Suprapubic skin (tissue), 4 donors: ENCODE measurements around the gene SLC12A3. TPM values are rescaled to one million over a fixed set of nuclear protein-coding genes. Genes with fewer than 3 reads are reported as not detected.

ENCODE experiments used
- DNase-seq, 2 donors: peaks; one replicate each; pipeline ENCODE4 v3.0.0-alpha.2; 2019; ENCODE audit warnings: low spot score in 2 of 2
- H3K27ac ChIP-seq: fragments of 200-600 bp; sonication (generic); one replicate; pipeline ENCODE4 v1.5.1; 2019
- H3K27me3 ChIP-seq: fragments of 200-600 bp; sonication (generic); one replicate; pipeline ENCODE4 v1.5.1; 2019
- H3K36me3 ChIP-seq: fragments of 200-600 bp; sonication (generic); one replicate; pipeline ENCODE4 v1.5.1; 2019
- H3K4me1 ChIP-seq: fragments of 200-600 bp; sonication (generic); one replicate; pipeline ENCODE4 v1.5.1; 2019
- H3K4me3 ChIP-seq: fragments of 200-600 bp; sonication (generic); one replicate; pipeline ENCODE4 v1.5.1; 2019; ENCODE audit warnings: mild to moderate bottlenecking
- H3K9me3 ChIP-seq: fragments of 200-600 bp; sonication (generic); one replicate; pipeline ENCODE4 v1.5.1; 2019
- CTCF ChIP-seq, 2 donors: fragments of 200-600 bp in 1 of 2; fragments of 450-650 bp in 1 of 2; sonication (generic) in 1 of 2; IDR thresholded peaks; one replicate each; pipeline ENCODE4 v1.5.1; 2016 to 2019; ENCODE audit warnings: antibody characterized with exemption in 2 of 2, mild to moderate bottlenecking in 1 of 2, moderate library complexity in 1 of 2
- EP300 ChIP-seq: sonication (generic); formaldehyde crosslinking; IDR thresholded peaks from one replicate; pipeline ENCODE4 v1.6.1; 2017; ENCODE audit warnings: antibody characterized with exemption
- POLR2A ChIP-seq, 2 donors: fragments of 450-650 bp; IDR thresholded peaks; one replicate each; pipeline ENCODE4 v1.6.1; 2017; ENCODE audit warnings: antibody characterized with exemption in 2 of 2, mild to moderate bottlenecking in 2 of 2, moderate library complexity in 2 of 2
- POLR2AphosphoS5 ChIP-seq, 3 donors: sonication (generic); formaldehyde crosslinking; IDR thresholded peaks; one replicate each; pipeline ENCODE4 v1.6.1; 2017; ENCODE audit warnings: antibody characterized with exemption in 3 of 3
- WGBS: methylation state at CpG from one replicate; pipeline ENCODE4 v1.1.5; 2018; 5-methylcytosine and 5-hydroxymethylcytosine counted together
- total RNA-seq, 4 donors: library from RNA; depleted of rRNA; stranded (reverse); fragments of >200 nt; gene quantifications; one replicate each; pipeline ENCODE4 v1.1.0, GENCODE V29; 2016

The SLC12A3 gene
- total RNA-seq, 4 donors from 2014 or later: 0.13 TPM; not detected in 3

- Histone ChIP-seq H3K4me1 (no peaks in the 10 kb centered on the region), H3K27me3 (no peaks in the 10 kb centered on the region), H3K36me3 (no peaks in the 10 kb centered on the region), H3K4me3 (no peak overlapping the region), H3K27ac (no peak overlapping the region), H3K9me3 (no peaks in the 10 kb centered on the region)
- 80% methylated on average over 11 of the region's 14 CpGs for WGBS
- DNase-seq: no peak
- TF ChIP-seq CTCF (IDR thresholded peaks at IDR 0.05) (no peak), POLR2A (IDR thresholded peaks at IDR 0.05) (no peak), EP300 (no peak), POLR2AphosphoS5 (IDR thresholded peaks at IDR 0.05) (no peak)
Measured at GRCh38 chr16:56858374-56858773, 6.6 kb upstream of the SLC12A3 start.

DNA sequence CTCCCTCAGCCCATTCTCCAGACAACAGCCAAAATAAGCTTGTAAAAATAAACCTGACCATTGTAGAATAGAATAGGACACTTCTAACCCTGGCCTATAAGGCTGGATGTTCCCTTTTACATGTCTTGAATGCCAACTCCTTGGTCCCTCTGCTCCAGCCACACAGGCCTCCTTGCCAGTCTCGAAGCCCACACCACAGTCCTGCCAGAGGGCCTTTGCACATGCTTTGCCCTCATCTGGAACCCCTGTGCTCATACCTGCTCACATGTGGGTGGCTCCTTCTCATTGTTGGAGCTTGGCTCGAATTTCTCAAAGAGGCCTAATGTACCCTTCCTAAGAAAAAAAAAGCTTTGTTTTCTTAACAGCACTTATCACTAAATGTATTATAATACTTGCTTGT lies 5.4 kb upstream of the SLC12A3 start:
- TF ChIP-seq EP300 (no peak), POLR2A (IDR thresholded peaks at IDR 0.05) (no peak), POLR2AphosphoS5 (IDR thresholded peaks at IDR 0.05) (no peak), CTCF (IDR thresholded peaks at IDR 0.05) (no peak)
- Histone ChIP-seq H3K9me3 (no peaks in the 10 kb centered on the region), H3K27me3 (no peaks in the 10 kb centered on the region), H3K4me3 (no peak overlapping the region), H3K27ac (no peak overlapping the region), H3K36me3 (no peaks in the 10 kb centered on the region), H3K4me1 (no peaks in the 10 kb centered on the region)
- no peak for DNase-seq
- WGBS: 94% methylated on average over 2 of the region's 2 CpGs

DNA sequence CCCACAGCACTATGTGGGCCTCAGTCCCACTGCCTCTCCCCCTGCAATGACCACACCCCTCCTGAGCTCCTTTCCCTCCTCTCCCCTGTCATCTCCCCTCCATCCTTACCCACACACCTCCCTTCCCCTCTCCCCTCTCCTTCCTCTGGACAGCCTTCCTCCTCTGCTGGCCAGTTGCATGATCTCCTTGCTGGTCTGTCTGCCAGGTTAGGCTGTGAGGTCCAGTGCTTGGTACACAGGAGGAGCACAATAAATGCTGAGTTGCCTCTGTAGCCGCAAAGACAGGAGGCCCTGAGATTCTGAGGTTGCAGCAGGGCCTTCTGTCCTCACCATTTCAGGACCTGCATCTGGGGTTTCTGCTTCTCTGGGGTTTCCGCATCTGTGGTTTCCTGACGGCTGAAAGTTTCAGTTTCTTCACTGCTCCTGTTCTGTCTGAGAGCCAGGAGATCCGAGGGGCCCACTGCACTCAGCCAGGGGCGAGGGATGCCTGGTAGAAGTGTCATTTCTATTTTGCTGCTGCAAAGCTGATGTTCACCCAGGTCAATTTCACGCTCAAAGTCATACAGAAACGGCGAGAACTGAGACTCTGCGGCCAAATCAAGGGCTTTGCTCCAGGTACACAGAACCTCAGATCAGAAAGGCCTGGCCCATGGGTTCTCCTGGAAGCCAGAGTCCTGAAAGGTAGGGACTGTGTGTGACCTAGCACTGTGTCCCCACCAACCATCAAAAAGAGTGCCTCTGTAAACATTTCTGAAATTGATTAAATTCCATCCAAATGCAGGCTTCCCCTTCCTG lies 4.6 kb upstream of the SLC12A3 start:
- Histone ChIP-seq H3K9me3 (no peaks in the 10 kb centered on the region), H3K27ac (no peak overlapping the region), H3K4me1 (no peaks in the 10 kb centered on the region), H3K36me3 (no peaks in the 10 kb centered on the region), H3K4me3 (no peak overlapping the region), H3K27me3 (no peaks in the 10 kb centered on the region)
- TF ChIP-seq EP300 (no peak), POLR2AphosphoS5 (IDR thresholded peaks at IDR 0.05) (no peak), CTCF (IDR thresholded peaks at IDR 0.05) (no peak), POLR2A (IDR thresholded peaks at IDR 0.05) (no peak)
- DNase-seq: no peak
- 82% methylated on average over 9 of the region's 9 CpGs for WGBS

DNA sequence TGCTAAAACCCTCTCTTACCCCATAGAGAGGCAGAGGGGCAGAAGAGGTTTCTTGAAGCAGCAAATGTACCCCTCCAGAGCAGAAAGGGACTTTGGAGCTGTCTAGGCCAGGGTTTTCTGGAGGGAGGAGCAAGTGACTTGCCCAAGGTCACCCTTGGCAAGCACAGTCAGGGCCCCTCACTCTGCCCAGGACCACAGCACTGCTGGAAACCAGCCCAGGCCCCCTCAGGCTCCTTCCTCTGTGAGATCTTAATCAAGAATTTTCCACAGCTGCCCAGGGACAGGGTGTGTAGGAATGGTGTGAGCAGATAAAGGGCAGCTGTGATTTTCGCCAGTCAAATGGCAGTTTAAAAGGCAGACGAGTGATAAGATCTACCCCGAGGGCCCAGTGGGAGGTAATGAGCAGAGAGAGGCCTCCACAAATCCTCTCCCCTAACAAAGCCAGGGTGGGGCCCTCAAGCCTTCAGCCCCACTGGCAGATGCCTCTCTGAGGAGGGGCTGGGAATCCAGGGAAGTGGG lies 3.9 kb upstream of the SLC12A3 start:
- H3K4me3 ChIP-seq: no peak overlapping the region
- H3K36me3 ChIP-seq: no peaks in the 10 kb centered on the region
- H3K27ac ChIP-seq: no peak overlapping the region
- no peaks in the 10 kb centered on the region for H3K9me3 ChIP-seq
- no peak for DNase-seq
- H3K4me1 ChIP-seq: no peaks in the 10 kb centered on the region
- H3K27me3 ChIP-seq: no peaks in the 10 kb centered on the region
- 40% methylated on average over 3 of the region's 3 CpGs for WGBS
- TF ChIP-seq CTCF (IDR thresholded peaks at IDR 0.05): no peak
- no peak for TF ChIP-seq POLR2A (IDR thresholded peaks at IDR 0.05)
- TF ChIP-seq EP300: no peak
- TF ChIP-seq POLR2AphosphoS5 (IDR thresholded peaks at IDR 0.05): no peak

DNA sequence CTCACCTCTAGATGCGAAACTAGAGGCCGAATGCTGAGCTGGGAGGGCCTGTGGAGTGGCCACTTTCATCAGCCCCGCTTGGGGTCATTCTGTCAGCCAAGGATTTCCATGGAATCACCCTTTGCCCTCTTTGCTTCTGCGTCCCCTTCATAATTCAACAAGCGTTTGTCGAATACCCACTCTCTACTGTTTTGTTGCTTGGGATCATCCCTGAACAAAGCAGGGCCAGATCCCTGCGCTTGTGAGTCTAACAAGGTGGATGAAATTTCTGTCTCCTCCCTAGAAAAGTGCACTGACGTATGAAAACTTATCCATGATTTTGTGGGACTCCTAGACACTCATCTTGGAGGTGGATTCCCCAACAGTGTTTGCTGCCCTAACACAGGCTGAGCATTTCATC lies 3.3 kb upstream of the SLC12A3 start:
- Histone ChIP-seq H3K36me3 (no peaks in the 10 kb centered on the region), H3K27me3 (no peaks in the 10 kb centered on the region), H3K4me1 (no peaks in the 10 kb centered on the region), H3K27ac (no peak overlapping the region), H3K4me3 (no peak overlapping the region), H3K9me3 (no peaks in the 10 kb centered on the region)
- DNase-seq: no peak
- no peak for TF ChIP-seq CTCF (IDR thresholded peaks at IDR 0.05)
- TF ChIP-seq POLR2AphosphoS5 (IDR thresholded peaks at IDR 0.05): no peak
- 94% methylated on average over 8 of the region's 8 CpGs for WGBS
